Osteoblast (primary cell): Measurements from ENCODE around the gene TTLL9. TPM values are rescaled to one million over a fixed set of nuclear protein-coding genes. Genes with fewer than 3 reads are reported as not detected.

Source experiments
- DNase-seq: peaks from one replicate; pipeline ENCODE4 v3.0.0; 2011; ENCODE audit warnings: low spot score, mixed read lengths; ENCODE audit not compliant: insufficient read length; ENCODE audit errors: missing footprints
- H2AFZ ChIP-seq: 2 replicates; pipeline ENCODE4 v1.6.0; 2011; ENCODE audit warnings: mild to moderate bottlenecking, low read length
- H3K27ac ChIP-seq: 2 replicates; pipeline ENCODE4 v1.5.1; 2011; ENCODE audit warnings: mild to moderate bottlenecking, low read depth, low read length, moderate library complexity
- H3K27me3 ChIP-seq: 2 replicates; pipeline ENCODE4 v1.6.0; 2012; ENCODE audit warnings: mild to moderate bottlenecking, control low read depth, inconsistent platforms, low read length, moderate library complexity; ENCODE audit not compliant: insufficient read depth
- H3K36me3 ChIP-seq: 2 replicates; pipeline ENCODE4 v1.5.1; 2011; ENCODE audit warnings: mild to moderate bottlenecking, low read length, control low read depth, moderate library complexity; ENCODE audit not compliant: insufficient read depth
- H3K4me1 ChIP-seq: 2 replicates; pipeline ENCODE4 v1.5.1; 2011; ENCODE audit warnings: mild to moderate bottlenecking, low read length, control low read depth, moderate library complexity; ENCODE audit not compliant: insufficient read depth
- H3K4me2 ChIP-seq: 2 replicates; pipeline ENCODE4 v1.6.0; 2011; ENCODE audit warnings: mild to moderate bottlenecking, low read length; ENCODE audit not compliant: insufficient read depth
- H3K4me3 ChIP-seq: fragments of 200-600 bp; sonication (generic); 3 replicates; pipeline ENCODE4 v1.5.1; 2012; ENCODE audit warnings: mild to moderate bottlenecking, low read length, inconsistent platforms; ENCODE audit not compliant: insufficient read depth
- H3K79me2 ChIP-seq: 2 replicates; pipeline ENCODE4 v1.6.0; 2012; ENCODE audit warnings: mild to moderate bottlenecking, low read length, control low read depth, inconsistent platforms; ENCODE audit not compliant: insufficient read depth
- H3K9me3 ChIP-seq: 2 replicates; pipeline ENCODE4 v1.5.1; 2011; ENCODE audit warnings: low read depth, low read length, control low read depth
- H4K20me1 ChIP-seq: 2 replicates; pipeline ENCODE4 v1.6.0; 2012; ENCODE audit warnings: mild to moderate bottlenecking, low read length, control low read depth; ENCODE audit not compliant: insufficient read depth
- CTCF ChIP-seq: IDR thresholded peaks from 2 replicates; pipeline ENCODE4 v1.5.1; 2011; ENCODE audit warnings: mild to moderate bottlenecking, low read depth, low read length, moderate library complexity; ENCODE audit errors: extremely low read depth
- total RNA-seq: library from RNA; depleted of rRNA; stranded (reverse); fragments of >200 nt; gene quantifications from 2 replicates; pipeline ENCODE4 v1.2.3, GENCODE V29; 2012

The TTLL9 gene
- total RNA-seq, 1 donor = 0.72 TPM

- Histone ChIP-seq H3K27me3 (peaks cover 16% of the 10 kb centered on the region), H3K79me2 (no peaks in the 10 kb centered on the region), H3K36me3 (no peaks in the 10 kb centered on the region), H3K4me2 (no peak overlapping the region), H3K4me1 (peaks cover 4% of the 10 kb centered on the region), H2AFZ (no peak overlapping the region), H3K4me3 (no peak overlapping the region), H3K9me3 (no peaks in the 10 kb centered on the region), H3K27ac (no peak overlapping the region), H4K20me1 (no peaks in the 10 kb centered on the region)
- no peak for TF ChIP-seq CTCF
- DNase-seq = no peak
Observed at GRCh38 chr20:31877684-31878083, 7.2 kb downstream of the TTLL9 start.

GRCh38 chr20:31879143-31879987, 8.9 kb downstream of the TTLL9 start:
- Histone ChIP-seq H3K4me2 (peak overlapping the region; percentile 100), H4K20me1 (no peaks in the 10 kb centered on the region), H3K36me3 (no peaks in the 10 kb centered on the region), H3K79me2 (no peaks in the 10 kb centered on the region), H3K4me3 (peak overlapping the region; percentile 91), H2AFZ (peak overlapping the region; percentile 98), H3K9me3 (no peaks in the 10 kb centered on the region), H3K4me1 (peaks cover 4% of the 10 kb centered on the region), H3K27ac (peak overlapping the region; percentile 76), H3K27me3 (peaks cover 12% of the 10 kb centered on the region)
- peak; percentile 99 for DNase-seq
- TF ChIP-seq CTCF = no peak

- Histone ChIP-seq H3K27ac (no peak overlapping the region), H3K4me1 (peaks cover 4% of the 10 kb centered on the region), H3K27me3 (peaks cover 8% of the 10 kb centered on the region), H3K79me2 (no peaks in the 10 kb centered on the region), H2AFZ (no peak overlapping the region), H3K9me3 (no peaks in the 10 kb centered on the region), H4K20me1 (no peaks in the 10 kb centered on the region), H3K36me3 (no peaks in the 10 kb centered on the region), H3K4me3 (no peak overlapping the region), H3K4me2 (no peak overlapping the region)
- TF ChIP-seq CTCF = no peak
- DNase-seq = no peak
Observed at GRCh38 chr20:31881945-31882344, 11.5 kb downstream of the TTLL9 start.

GRCh38 chr20:31883829-31884228, 13.4 kb downstream of the TTLL9 start:
- Histone ChIP-seq H3K4me2 (no peak overlapping the region), H3K4me3 (no peak overlapping the region), H2AFZ (no peak overlapping the region), H3K36me3 (no peaks in the 10 kb centered on the region), H3K9me3 (no peaks in the 10 kb centered on the region), H3K4me1 (peaks cover 4% of the 10 kb centered on the region), H3K79me2 (no peaks in the 10 kb centered on the region), H3K27ac (no peak overlapping the region), H4K20me1 (no peaks in the 10 kb centered on the region), H3K27me3 (no peaks in the 10 kb centered on the region)
- no peak for TF ChIP-seq CTCF
- no peak for DNase-seq
